22Rv1 (cell line): ENCODE results near the gene PANX2.

Experiments used
- ZFX ChIP-seq: fragments of 450-650 bp; IDR thresholded peaks from 2 replicates; pipeline ENCODE4 v1.6.1; 2017; ENCODE audit warnings: antibody characterized with exemption, borderline replicate concordance
- TF ChIP-seq, protein P1 (sequence below): fragments of 450-650 bp; IDR thresholded peaks from 2 replicates; pipeline ENCODE4 v1.5.1; 2017; ENCODE audit warnings: mild to moderate bottlenecking

- TF ChIP-seq, protein P1, sequence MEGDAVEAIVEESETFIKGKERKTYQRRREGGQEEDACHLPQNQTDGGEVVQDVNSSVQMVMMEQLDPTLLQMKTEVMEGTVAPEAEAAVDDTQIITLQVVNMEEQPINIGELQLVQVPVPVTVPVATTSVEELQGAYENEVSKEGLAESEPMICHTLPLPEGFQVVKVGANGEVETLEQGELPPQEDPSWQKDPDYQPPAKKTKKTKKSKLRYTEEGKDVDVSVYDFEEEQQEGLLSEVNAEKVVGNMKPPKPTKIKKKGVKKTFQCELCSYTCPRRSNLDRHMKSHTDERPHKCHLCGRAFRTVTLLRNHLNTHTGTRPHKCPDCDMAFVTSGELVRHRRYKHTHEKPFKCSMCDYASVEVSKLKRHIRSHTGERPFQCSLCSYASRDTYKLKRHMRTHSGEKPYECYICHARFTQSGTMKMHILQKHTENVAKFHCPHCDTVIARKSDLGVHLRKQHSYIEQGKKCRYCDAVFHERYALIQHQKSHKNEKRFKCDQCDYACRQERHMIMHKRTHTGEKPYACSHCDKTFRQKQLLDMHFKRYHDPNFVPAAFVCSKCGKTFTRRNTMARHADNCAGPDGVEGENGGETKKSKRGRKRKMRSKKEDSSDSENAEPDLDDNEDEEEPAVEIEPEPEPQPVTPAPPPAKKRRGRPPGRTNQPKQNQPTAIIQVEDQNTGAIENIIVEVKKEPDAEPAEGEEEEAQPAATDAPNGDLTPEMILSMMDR, result no peak
- no peak for TF ChIP-seq ZFX
These were observed 8.8 kb upstream of the PANX2 start for GRCh38 chr22:50161508-50162390.
